Spleen (tissue), 7 donors: ENCODE measurements around the gene NENF.

ENCODE experiments used
- POLR2A ChIP-seq, 3 donors: fragments of 450-650 bp; IDR thresholded peaks; one replicate each; pipeline ENCODE4 v1.5.1; 2017; ENCODE audit warnings: antibody characterized with exemption in 3 of 3, mild to moderate bottlenecking in 1 of 3
- TF ChIP-seq, protein P1 (sequence below), 11 experiments: fragments of 200-600 bp in 7 of 11; fragments of 450-650 bp in 4 of 11; sonication (generic) in 4 of 11; IDR thresholded peaks in 8 of 11; conservative IDR thresholded peaks in 3 of 11; 1 replicate in 7 of 11; 2 replicates in 4 of 11; pipeline versions ENCODE4 v1.4.0 to v1.8.0; 2016 to 2021; ENCODE audit warnings: antibody characterized with exemption in 11 of 11, inconsistent platforms in 4 of 11, mild to moderate bottlenecking in 1 of 11
- donor health status: DM: no; HTN: no; CAD: no; lungs with moderate emphysema.
- donor health status: DM: no; HTN: no; CAD: no.
- donor health status: DM: no; HTN: no; CAD: no.

DNA sequence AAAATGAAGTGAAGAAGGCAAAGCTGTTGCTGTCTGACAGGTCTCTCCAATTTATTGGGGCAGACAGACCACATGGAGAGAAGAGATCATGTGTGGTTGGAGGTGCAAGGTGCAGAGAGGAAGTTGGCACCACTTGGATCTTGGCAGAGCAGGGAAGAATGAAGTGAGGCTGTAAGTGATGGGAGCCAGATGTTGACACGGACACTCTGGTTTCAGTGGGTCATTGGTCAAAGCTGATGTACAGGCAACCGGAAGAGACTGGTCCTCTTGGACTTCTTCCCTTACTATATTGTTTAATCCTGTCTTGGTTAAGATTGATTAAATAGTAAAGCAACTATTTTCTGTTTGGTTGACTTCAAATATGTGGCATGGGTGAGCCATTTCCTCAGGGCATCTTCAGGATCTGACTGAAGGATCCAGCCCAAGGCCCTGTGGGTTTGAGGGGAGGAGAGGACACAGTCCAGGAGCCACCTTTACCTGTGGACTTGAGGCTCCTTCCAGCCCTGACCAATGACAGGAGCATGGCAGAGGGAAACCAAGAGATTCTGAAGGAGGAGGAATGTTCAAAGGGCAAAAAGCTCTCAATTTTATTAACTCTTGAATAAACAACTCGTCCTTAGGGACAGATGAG lies 49.4 kb downstream of the NENF start:
- TF ChIP-seq, protein P1, sequence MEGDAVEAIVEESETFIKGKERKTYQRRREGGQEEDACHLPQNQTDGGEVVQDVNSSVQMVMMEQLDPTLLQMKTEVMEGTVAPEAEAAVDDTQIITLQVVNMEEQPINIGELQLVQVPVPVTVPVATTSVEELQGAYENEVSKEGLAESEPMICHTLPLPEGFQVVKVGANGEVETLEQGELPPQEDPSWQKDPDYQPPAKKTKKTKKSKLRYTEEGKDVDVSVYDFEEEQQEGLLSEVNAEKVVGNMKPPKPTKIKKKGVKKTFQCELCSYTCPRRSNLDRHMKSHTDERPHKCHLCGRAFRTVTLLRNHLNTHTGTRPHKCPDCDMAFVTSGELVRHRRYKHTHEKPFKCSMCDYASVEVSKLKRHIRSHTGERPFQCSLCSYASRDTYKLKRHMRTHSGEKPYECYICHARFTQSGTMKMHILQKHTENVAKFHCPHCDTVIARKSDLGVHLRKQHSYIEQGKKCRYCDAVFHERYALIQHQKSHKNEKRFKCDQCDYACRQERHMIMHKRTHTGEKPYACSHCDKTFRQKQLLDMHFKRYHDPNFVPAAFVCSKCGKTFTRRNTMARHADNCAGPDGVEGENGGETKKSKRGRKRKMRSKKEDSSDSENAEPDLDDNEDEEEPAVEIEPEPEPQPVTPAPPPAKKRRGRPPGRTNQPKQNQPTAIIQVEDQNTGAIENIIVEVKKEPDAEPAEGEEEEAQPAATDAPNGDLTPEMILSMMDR (IDR thresholded peaks at IDR 0.05 in 8 of 11, conservative IDR thresholded peaks at IDR 0.05 in 3 of 11): no peak
- no peak for TF ChIP-seq POLR2A (IDR thresholded peaks at IDR 0.05)
